NCI-H2196 treated with DMSO at 0.1 percent for 48 hours (cell line): Measurements from ENCODE around the gene ERP27.

Experiments used
- DNase-seq: peaks from one replicate; lab custom pipeline; 2025; ENCODE audit not compliant: unreplicated experiment; lab: John Stamatoyannopoulos, UW

ERP27 gene

DNA sequence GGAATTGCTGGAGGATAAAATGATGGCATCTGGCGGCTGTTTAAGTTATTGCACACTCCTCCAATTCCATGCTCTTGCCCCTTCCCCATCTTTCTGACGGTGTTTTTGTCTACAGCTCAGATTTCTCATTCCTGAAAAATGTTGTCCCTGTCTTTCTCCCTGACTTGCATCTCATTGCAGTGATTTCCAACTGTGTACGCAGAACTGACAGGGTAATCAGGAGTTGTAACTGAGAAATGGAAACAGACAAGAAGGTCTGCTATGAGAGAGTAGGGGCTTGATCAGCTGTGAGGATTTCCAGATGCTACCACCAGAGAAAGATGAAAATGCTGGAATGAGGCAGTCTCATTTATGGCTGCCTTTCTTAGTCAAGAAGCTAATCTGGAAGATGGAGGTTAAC lies 1.3 kb downstream of the ERP27 start:
- no peak for DNase-seq

GRCh38 chr12:14936224-14936861 lies 2.0 kb downstream of the ERP27 start:
- no peak for DNase-seq

DNA sequence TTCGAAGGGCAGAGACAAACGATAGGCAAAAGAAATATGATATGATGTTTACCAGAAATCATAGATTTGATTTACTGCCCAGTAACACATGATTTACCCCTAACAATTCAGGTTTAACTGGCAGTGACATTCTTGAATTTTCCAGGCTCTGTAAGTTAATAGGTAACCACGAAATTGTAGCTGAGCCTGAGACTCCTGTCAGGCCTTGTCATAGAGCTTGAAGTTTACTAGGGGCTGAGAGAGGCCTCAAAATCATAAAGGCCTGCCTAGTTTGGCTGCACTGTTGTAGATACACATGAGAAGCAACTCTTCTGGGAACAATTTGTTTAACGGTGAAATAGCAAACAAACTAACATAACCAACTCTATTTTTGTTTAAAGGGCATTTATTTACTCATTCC lies 3.3 kb downstream of the ERP27 start:
- DNase-seq, result no peak

DNA sequence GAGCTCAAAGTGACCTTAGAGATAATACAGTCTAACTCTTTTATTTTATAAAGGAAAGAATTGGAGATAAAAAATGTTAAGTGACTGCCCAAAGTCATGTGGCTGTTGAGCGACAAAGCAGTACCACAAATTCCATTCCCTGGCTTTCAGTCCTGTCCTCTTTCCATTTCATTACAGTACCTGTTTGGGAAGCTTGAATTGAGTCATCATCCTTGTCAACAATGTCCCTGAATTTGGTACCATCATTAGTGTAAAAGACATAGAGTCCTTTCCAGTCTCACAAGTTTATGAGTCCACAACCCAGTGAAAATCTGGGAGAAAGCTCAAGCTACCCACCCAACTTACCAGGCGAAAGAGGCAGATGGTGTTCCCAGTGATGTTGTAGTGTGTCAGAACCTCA lies 3.8 kb downstream of the ERP27 start:
- no peak for DNase-seq

DNA sequence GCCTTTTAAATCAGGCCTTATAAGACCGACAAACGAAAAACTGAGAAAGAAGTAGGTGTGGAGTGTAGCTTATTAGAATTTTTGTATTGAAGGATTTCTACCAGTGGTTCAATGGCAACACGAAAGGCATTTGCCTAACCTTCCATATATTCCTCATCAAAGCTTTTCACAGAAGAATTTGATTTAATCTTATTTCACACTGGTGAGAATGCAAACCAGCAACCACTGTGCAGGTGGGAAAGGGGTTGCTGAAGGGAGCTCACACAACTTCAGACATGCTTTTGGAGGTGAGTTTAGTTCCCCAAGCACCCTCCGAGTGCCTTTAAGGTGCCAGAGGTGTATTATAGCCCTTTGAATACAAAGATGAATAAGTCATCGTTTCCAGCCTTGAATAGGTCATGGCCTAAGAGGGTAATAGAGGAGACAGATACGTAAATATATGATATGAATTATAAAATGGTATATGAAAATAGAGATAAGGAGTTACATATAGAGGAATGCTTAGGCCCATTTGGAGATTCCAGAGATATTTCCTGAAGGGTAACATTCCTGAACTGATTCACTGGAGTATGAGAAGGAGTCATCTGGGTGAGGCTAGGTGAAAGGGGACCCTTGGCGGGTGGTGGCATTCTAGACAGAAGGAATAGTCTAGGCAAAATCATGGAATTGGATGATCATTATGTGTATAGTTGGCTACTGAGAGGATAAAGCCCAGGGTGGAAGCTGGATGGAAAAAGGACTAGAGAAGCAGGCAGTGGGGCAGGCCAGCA lies 6.4 kb downstream of the ERP27 start:
- DNase-seq, result no peak

DNA sequence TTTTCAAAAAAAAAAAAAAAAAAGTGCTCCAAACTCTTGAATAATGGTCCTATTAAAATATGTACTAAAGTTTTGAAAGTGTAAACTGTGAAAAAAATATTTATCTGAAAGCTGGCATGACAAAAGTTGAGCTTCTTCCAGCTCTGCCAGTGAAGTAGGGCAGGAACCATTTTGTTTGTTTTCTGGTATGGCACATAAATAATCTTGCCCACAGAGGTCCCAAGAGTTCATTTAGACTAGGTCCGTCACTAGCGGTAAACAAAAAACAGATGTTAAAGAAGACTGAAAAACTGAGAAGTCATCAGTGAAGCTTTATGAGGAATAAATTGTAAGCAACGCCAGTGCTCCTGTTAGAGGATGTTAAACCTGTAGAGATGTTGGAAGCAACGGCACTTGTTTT lies 7.0 kb downstream of the ERP27 start:
- DNase-seq, result no peak

DNA sequence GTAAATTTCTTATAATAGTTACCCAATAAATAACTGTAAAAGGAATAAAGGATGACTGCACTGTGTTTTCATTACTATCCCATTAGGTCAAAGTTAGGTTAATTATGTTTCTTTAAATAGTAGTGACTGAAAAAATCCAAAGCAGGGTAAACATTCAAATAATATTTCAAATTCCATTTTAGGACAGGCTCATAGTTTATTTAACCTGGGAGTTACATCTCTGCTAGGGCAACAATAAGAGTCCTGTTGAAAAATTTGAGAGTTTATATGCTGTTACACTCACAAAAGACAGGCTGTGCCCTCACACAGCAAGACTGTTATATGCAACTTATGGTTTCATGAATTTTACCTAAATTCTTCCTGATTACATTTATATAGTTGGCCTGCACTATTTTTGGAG lies 8.0 kb downstream of the ERP27 start:
- no peak for DNase-seq

DNA sequence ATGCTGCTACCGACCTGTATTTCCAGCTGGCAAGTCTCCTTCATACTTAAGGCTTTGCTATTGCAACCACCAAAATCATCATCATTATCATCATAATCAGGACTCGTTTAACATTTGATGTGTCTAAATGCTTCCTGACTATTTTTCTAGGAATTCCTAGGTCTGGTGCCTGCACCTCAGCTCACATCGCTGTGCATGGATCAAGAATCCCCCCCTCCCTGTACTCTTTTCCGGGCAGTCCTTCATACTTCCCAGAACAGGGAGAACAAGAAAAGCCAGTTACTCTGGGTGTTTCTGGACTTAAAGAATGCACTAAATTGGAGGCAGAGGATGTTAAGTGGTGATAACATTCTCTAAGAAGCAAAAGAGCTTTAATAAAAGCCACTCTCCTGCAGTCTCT lies 9.4 kb downstream of the ERP27 start:
- no peak for DNase-seq

DNA sequence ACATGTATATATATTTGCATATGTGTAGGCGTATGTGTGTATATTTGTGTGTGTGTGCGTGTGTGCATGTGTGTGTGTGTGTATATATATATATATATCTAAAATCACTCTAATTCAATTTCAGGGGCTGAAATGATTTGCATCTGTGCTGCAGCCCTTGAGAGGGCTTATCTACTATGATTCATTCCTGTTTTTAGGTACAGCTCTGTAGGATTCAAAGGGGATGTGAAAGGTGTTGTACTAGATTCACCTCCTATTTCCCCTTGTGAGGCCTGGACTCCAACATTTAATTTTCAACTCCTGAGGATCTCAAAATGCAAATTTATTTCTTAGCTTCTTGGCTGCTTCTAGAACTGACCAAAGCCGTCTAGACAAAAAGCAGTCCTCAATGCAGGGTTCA lies 11.1 kb downstream of the ERP27 start:
- no peak for DNase-seq

- no peak for DNase-seq
These were observed 13.8 kb downstream of the ERP27 start for GRCh38 chr12:14924541-14924940.

DNA sequence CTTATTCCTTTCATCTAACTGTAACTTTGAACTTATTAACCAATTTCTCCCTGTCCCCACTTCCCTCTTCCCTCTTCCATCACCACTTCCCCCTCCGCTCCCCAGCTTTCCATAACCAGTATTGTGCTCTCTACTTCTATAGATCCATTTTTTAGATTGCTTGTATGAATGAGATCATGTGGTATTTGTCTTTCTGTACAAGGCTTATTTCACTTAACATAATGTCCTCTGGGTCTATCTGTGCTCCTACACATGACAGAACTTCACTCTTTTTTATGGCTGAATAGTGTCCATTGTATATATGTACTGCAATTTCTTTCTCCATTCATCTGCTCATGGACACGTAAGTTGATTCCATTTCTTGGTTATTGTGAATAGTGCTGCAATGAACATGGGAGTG lies 14.4 kb downstream of the ERP27 start:
- no peak for DNase-seq

GRCh38 chr12:14921218-14921617 lies 17.1 kb downstream of the ERP27 start:
- DNase-seq, result no peak

DNA sequence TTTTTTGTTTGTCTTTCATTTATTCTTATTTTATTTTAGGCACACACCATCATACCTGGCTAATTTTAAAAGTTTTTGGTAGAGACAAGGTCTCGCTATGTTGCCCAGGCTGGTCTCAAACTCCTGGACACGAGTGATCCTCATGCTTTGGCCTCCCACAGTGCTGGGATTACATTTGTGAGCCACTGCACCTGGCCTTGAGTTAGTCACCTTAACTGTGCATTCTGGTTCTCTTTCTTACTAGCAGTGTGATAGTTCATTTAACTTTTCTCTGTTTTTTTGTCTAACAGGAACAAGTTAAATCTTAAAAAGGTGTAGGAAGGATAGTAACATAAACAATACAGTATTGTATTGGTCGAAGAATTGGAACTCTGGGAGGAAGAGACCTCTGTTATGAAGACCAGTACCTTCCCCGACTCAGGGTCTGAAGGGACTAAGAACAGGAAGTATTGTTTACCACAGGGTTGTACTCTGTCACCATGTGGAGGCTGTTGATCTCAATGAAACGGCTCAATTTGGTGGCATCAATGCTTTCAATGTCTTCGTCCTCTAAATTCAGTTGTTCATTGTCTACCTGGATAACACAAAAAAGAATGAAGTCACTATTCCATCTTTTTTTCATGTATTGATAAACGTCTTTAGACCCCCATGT lies 17.7 kb downstream of the ERP27 start:
- DNase-seq, result no peak

GRCh38 chr12:14919455-14919854 lies 18.9 kb downstream of the ERP27 start:
- no peak for DNase-seq

GRCh38 chr12:14915736-14916135 lies 22.6 kb downstream of the ERP27 start:
- no peak for DNase-seq

- no peak for DNase-seq
These were observed 25.0 kb downstream of the ERP27 start for GRCh38 chr12:14913381-14913781.

DNA sequence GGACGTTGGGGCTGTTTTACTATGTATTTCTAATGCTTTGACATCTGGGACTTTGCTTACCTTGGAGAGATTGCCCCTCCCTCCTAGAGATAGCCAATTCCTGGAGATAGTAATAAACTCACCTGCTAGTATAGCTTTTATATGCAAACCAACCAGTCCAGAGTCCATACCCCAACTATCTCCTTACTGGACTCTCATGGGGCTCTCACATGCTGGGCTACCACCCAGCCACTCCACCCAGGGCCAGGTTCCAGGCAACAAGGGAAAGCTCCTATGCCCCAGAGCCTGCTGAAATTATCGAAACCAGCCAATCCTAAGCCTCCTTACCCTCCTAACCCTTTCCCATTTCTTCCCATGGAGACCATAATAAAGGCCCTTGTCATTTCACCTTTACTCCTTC lies 27.2 kb downstream of the ERP27 start:
- DNase-seq, result no peak

GRCh38 chr12:14910090-14910915 lies 28.0 kb downstream of the ERP27 start:
- DNase-seq, result no peak

DNA sequence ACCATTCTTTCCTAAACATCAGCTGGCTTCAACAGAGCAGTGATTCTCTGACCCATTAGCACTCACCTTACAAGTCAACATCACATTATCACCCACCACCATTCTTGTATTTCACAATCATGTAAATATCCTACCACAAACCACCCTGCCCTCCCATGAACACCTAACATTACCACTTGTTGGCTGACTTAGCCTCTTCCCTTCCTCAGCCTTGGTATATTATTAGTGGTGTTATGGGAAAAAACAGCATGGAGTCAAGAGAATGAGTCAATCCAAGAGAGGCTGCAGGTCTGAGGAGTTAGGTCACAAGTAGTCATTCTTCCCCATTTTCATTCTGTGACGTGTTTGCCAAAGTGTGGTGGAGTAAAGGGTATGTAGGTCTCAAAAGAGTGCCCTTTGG lies 30.4 kb downstream of the ERP27 start:
- DNase-seq, result no peak

DNA sequence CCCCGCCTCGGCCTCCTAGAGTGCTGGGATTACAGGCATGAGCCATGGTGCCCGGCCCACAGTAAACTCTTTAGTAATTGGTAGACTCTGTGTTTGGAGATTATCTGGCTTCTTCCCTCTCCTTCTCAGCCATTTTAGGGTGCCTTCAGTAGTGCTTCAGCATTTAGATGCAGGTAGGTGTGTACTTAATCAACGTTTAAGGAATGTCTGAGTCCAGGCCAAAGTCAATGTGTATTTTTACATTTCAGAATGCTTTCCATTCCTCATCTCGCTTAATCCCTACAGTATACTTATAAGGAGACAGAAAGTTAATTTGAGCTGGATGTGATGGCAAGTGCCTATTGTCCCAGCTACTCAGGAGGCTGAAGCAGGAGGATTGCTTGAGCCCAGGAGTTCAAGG lies 32.2 kb downstream of the ERP27 start:
- no peak for DNase-seq

- no peak for DNase-seq
These were observed 32.9 kb downstream of the ERP27 start for GRCh38 chr12:14905269-14906004.
